Right lobe of liver (tissue), 4 donors: ENCODE measurements around the gene AGAP3.

Experiments
- CTCF ChIP-seq, 4 donors: fragments of 200-600 bp in 3 of 4; fragments of 450-650 bp in 1 of 4; IDR thresholded peaks; one replicate each; pipeline versions ENCODE4 v1.5.1 to v1.8.0; 2016 to 2022; ENCODE audit warnings: antibody characterized with exemption in 4 of 4, mild to moderate bottlenecking in 2 of 4
- POLR2A ChIP-seq: fragments of 450-650 bp; IDR thresholded peaks from one replicate; pipeline ENCODE4 v1.6.1; 2017; ENCODE audit warnings: antibody characterized with exemption, mild to moderate bottlenecking
- donor health status: DM: no; HTN: no; CAD: no.
- donor health status: DM: no; HTN: no; CAD: no.
- donor health status: DM: no; HTN: yes; CAD: no.

GRCh38 chr7:151043959-151044358, 42.3 kb upstream of the AGAP3 start:
- TF ChIP-seq CTCF (IDR thresholded peaks at IDR 0.05) = no peak
- no peak for TF ChIP-seq POLR2A
